ENCODE measurements around the gene MRPL42. TPM values are rescaled to one million over a fixed set of nuclear protein-coding genes. Genes with fewer than 3 reads are reported as not detected.
A peak's percentile ranks its signal among the peaks of the same experiment; 100 is the strongest.

MRPL42 gene
- 10 to 100 TPM; 39.8 to 64.9 TPM for total RNA-seq

DNA sequence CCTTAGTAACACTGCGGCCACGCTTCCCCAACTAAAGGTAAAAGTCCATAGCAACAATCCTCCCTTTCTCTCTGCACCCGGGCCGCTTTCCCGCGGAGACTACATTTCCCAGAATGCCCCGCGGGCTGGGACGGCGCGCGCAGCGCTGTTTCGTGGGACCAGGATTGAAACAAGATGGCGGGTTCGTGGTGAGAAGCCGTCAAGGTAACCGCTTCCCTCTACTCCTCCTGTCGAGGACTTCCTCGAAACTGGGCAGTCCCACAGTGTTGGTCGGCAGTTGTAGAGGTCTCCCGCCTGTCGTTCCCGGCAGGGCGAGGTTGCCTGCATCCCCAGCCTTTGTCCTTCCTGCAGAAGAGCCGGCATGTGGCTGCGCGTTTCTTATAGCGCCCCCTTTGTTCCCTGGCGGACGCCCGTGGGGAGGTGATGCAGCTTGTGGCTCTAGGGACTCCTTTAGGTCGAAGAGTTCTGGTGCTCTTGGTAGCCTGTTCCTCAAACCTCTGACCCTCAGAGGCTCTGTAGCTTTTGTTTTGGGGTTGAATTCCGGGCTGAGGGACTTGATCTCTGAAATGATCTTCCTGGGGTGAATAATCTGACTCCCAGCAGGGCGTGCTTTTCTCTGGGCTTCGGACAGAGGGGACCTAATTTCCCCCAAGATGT lies at the start of gene MRPL42:
Gene MRPL42 (plus strand): TSS at position 164 of the 657 bp plus-strand sequence. CDS start 1,772 bp downstream, outside the sequence.
- Histone ChIP-seq H3K4me3 (peak within 1 kb of the TSS; percentile 69 to 73), H3K27ac (peak within 1 kb of the TSS; percentile 91 to 93), H3K9me3 (no peaks in the 10 kb centered on the region), H3K36me3 (no peaks in the 10 kb centered on the region), H3K4me1 (replicated peaks) (peaks cover 10% of the 10 kb centered on the region), H3K27me3 (replicated peaks; ENCODE audit: insufficient read depth) (no peaks in the 10 kb centered on the region)
- intact Hi-C loops (cut with DNase I): no loop called here
- under 1% methylated on average over 36 of the region's 36 CpGs for WGBS
- TF ChIP-seq POLR2AphosphoS5 (IDR thresholded peaks at IDR 0.05) (peak; percentile 95), POLR2A (IDR thresholded peaks at IDR 0.05) (peak; percentile 57)
- TF ChIP-seq, protein P1, sequence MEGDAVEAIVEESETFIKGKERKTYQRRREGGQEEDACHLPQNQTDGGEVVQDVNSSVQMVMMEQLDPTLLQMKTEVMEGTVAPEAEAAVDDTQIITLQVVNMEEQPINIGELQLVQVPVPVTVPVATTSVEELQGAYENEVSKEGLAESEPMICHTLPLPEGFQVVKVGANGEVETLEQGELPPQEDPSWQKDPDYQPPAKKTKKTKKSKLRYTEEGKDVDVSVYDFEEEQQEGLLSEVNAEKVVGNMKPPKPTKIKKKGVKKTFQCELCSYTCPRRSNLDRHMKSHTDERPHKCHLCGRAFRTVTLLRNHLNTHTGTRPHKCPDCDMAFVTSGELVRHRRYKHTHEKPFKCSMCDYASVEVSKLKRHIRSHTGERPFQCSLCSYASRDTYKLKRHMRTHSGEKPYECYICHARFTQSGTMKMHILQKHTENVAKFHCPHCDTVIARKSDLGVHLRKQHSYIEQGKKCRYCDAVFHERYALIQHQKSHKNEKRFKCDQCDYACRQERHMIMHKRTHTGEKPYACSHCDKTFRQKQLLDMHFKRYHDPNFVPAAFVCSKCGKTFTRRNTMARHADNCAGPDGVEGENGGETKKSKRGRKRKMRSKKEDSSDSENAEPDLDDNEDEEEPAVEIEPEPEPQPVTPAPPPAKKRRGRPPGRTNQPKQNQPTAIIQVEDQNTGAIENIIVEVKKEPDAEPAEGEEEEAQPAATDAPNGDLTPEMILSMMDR (IDR thresholded peaks at IDR 0.05): peak; percentile 64 to 86 (median 79)
- DNase-seq (ENCODE audit: low spot score): peak; percentile 80

DNA sequence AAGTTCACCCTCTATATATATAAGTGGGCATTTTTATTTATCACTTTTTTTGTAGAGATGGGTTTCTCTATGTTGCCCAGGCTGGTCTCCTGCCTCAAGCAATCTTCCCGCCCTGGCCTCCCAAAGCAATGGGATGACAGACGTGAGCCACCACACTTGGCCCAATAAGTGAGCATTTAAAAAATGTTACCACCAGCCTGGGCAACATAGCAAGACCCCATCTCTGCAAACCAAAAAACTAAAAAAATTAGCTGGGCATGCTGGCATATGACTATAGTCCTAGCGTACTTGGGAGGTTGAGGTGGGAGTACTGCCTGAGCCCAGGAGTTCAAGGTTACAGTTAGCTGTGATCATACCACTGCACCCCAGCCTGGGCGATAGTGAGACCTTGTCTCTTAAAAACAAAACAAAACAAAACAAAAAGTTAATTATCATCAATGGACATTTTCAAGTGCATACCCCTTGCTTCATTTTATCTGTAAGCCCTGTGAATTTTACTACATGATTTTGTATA lies 49.3 kb upstream of the MRPL42 start:
- H3K27me3 ChIP-seq (replicated peaks; ENCODE audit: insufficient read depth): no peaks in the 10 kb centered on the region
- WGBS: 94% methylated on average over 4 of the region's 4 CpGs
- H3K36me3 ChIP-seq: no peaks in the 10 kb centered on the region
- DNase-seq (ENCODE audit: low spot score): no peak
- intact Hi-C loops (cut with DNase I): loop anchor here (5.0 kb wide), 1 partner anchor 431 kb away; no protein-coding TSS in a partner anchor
- H3K4me3 ChIP-seq: no peak overlapping the region
- H3K27ac ChIP-seq: no peak overlapping the region
- TF ChIP-seq, protein P1 (IDR thresholded peaks at IDR 0.05): no peak
- TF ChIP-seq POLR2A (IDR thresholded peaks at IDR 0.05): no peak
- TF ChIP-seq POLR2AphosphoS5 (IDR thresholded peaks at IDR 0.05): no peak
- H3K4me1 ChIP-seq (replicated peaks): peaks cover 6% of the 10 kb centered on the region
- H3K9me3 ChIP-seq: no peaks in the 10 kb centered on the region

DNA sequence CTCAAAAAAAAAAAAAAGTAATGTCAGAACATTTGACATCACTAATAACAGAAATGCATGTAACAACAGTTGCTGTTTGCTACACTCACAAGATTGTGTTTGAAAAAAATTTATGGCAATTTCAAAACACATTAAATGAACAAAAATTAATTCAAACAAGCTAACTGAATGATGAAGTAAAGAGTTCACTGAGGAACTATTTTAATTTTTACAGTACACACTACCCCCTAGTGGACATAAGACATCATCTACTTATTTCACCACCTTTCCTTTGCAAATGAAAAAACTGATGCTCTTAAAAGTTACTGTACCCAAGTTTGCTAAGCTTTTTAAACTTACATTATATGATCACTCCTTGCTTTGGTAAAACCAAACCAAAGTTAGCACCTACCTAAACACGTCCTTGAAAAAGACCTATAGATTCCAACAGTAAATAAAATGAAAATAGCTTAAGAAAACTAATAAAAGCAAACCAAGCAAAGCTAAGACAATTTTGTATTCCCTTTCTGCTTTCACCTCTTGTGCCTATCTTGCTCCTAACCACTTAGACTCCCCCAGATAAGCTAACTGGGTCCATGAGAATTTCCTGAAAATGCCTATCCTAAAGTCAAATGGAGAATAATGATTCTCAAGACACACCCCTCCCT lies 47.8 kb upstream of the MRPL42 start:
- H3K36me3 ChIP-seq: no peaks in the 10 kb centered on the region
- DNase-seq (ENCODE audit: low spot score): no peak
- 45% methylated on average over 1 of the region's 1 CpG for WGBS
- H3K4me3 ChIP-seq: no peak overlapping the region
- peak overlapping the region in 1 of 2 donors; percentile 18 for H3K27ac ChIP-seq
- no peaks in the 10 kb centered on the region for H3K4me1 ChIP-seq (replicated peaks)
- intact Hi-C loops (cut with DNase I): loop anchor here (5.0 kb wide), 1 partner anchor 432 kb away; no protein-coding TSS in a partner anchor
- no peak for TF ChIP-seq POLR2AphosphoS5 (IDR thresholded peaks at IDR 0.05)
- no peak for TF ChIP-seq POLR2A (IDR thresholded peaks at IDR 0.05)
- TF ChIP-seq, protein P1 (IDR thresholded peaks at IDR 0.05): peak; percentile 44 to 82 (median 79)
- H3K27me3 ChIP-seq (replicated peaks; ENCODE audit: insufficient read depth): no peaks in the 10 kb centered on the region
- no peaks in the 10 kb centered on the region for H3K9me3 ChIP-seq

DNA sequence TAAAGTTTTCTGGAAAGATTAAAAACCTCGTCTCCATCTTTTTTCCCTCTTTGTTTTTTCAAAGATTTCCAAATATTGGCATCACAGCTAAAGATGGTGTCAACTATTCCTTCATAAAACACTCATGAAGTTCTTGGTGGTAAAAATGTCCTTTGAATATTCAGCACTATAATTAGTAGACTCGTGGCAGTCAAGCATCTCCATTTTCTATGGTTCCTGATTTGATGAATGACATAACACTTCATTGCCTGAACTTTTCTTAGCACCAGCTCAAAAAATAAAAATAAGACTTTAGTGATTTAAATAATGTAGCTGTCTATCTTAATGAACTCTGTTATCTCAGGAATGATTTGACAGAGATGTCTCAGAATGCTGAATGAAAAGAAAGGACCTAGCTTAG lies 45.3 kb upstream of the MRPL42 start:
- Histone ChIP-seq H3K36me3 (no peaks in the 10 kb centered on the region), H3K27ac (no peak overlapping the region), H3K4me3 (no peak overlapping the region), H3K4me1 (replicated peaks) (peaks cover 4% of the 10 kb centered on the region), H3K9me3 (no peaks in the 10 kb centered on the region), H3K27me3 (replicated peaks; ENCODE audit: insufficient read depth) (no peaks in the 10 kb centered on the region)
- TF ChIP-seq POLR2A (IDR thresholded peaks at IDR 0.05) (no peak), POLR2AphosphoS5 (IDR thresholded peaks at IDR 0.05) (no peak)
- TF ChIP-seq, protein P1 (IDR thresholded peaks at IDR 0.05): no peak
- DNase-seq (ENCODE audit: low spot score): no peak
- intact Hi-C loops (cut with DNase I): no loop called here
- 61% methylated on average over 2 of the region's 2 CpGs for WGBS

Data from prostate gland (tissue), 2 donors.